ENCODE data around the gene ARMH3.
"Not testable (repeated sequence)": the region's sequence is repeated elsewhere in the genome, so short reads cannot be mapped to it uniquely, and the experiment has no call there.

Gene ARMH3

DNA sequence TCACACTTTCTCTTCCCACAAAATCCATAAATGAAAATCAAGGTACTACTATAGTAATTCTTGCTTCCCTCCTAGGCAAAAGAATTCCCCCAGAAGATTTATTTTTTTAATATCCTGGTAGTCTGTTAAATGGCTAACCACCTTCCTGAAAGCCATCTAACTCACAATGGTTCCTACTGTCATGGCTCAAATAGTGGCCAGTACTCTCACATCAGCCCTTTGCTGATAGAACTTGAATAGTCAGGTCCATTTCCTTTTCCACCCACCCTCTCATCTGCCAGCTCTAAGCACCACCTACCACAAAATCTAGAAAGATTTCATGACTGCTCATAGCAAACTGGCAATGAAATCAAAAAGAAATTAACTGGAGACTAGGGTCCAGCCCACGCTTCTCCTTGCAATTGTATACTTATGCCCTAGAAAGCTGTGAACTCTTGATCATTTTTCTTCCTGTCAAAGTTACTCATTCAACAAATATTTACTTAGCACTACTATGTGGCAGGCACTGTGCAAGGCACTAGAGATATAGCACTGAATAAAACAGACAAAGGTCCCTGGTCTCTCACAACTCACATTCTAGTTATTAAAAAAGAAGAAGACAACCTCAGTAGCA lies 60.4 kb downstream of the ARMH3 start:
- in situ Hi-C loops (cut with HindIII; ENCODE audit: low sequenced_read_pairs) = loop anchor here (5.0 to 10.0 kb wide), 2 partner anchors 87 to 111 kb away; no protein-coding TSS in a partner anchor

DNA sequence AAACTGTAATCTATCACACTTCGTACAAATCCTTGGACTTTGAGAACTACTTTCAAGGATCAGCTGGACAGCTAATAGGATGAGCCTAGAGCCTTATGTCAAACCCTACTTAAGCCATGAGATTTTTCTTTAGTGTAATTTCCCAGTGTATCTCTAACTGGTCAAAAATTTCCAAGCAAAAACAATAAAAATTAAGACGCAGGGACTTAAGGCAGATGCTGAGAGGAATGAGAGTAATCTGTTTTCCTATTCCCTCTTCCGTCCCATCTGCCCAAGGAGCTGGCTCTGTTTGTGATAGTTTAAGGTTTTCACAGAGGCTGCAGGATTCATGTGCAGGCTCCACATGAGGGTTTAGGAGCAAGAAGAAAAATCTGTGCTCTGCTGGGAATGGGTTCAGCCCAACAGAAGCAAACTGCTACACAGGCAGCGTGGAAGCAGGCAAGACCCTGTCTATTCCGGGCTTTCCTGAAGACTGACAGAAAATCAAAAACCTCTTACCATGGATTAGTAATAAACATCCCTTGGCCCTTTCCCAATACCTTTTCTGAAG lies 62.2 kb downstream of the ARMH3 start:
- in situ Hi-C loops (cut with HindIII; ENCODE audit: low sequenced_read_pairs) = loop anchor here (10.0 kb wide), 1 partner anchor 109 kb away; no protein-coding TSS in a partner anchor

DNA sequence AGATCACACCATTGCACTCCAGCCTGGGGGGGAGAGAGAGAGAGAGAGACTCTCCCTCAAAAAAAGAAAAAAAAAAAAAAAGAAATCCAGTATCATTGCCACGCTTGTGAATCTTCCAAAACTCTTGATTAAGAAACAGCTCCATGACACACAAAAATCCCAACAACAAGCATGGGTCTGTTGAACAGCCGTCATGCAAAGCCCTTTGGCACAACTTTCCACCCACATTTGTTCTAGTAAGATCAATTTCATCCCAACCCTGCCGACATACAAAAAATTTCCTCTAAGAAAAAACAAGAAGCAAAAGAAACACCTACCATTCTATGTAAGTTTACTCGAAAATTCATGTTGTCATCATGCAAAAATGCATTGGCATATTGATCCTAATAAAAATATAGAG lies 62.8 kb downstream of the ARMH3 start:
- in situ Hi-C loops (cut with HindIII; ENCODE audit: low sequenced_read_pairs) = loop anchor here (10.0 kb wide), 1 partner anchor 108 kb away; no protein-coding TSS in a partner anchor

DNA sequence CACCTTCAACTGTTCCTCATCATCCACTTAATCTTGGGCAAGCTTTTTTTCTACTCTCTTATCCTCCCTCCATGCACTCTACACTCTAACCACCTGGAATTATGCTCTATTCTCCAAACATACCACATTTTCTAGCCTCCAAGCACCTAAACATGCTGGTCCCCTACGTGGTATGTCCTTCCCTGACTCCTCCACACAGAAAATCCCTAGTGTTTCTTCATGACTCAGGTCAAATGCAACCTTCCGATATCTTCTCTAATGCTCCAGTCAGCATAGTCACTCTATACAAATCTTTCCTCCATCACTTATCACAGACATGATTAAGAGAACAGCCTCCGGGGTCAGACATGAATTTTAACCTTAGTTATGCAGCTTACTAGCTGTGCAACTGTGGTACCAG lies 68.8 kb downstream of the ARMH3 start:
- in situ Hi-C loops (cut with HindIII; ENCODE audit: low sequenced_read_pairs) = no loop called here

DNA sequence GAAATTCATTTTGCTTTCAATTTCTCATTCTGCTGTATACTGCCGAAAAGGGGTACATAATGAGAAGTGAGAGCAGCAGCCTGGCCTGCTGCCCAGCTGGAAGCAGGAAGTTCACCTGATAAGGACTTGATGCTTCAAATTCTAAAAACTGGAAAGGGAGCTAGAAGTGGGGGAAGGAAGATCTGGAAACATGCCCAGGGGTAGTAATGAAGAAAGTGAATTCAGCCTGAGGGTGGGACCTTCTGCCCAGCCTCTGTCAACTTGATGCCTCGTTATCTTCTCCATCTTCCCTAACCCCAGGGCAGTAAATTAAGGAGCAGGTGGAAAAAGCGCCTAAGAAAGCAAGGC lies 69.4 kb downstream of the ARMH3 start:
- in situ Hi-C loops (cut with HindIII; ENCODE audit: low sequenced_read_pairs) = no loop called here

DNA sequence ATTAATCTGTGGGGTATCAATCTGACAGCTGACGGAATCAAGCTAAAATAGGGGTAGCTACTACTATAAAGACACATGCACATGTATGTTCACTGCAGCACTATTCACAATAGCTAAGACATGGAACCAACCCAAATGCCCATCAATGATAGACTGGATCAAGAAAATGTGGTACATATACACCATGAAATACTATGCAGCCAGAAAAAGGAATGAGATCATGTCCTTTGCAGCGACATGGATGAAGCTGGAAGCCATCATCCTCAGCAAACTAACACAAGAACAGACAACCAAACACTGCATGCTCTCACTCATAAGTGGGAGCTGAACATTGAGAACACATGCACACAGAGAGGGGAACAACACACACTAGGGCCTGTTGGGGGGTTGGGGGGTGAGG lies 75.3 kb downstream of the ARMH3 start:
- in situ Hi-C loops (cut with HindIII; ENCODE audit: low sequenced_read_pairs) = not testable (repeated sequence)

DNA sequence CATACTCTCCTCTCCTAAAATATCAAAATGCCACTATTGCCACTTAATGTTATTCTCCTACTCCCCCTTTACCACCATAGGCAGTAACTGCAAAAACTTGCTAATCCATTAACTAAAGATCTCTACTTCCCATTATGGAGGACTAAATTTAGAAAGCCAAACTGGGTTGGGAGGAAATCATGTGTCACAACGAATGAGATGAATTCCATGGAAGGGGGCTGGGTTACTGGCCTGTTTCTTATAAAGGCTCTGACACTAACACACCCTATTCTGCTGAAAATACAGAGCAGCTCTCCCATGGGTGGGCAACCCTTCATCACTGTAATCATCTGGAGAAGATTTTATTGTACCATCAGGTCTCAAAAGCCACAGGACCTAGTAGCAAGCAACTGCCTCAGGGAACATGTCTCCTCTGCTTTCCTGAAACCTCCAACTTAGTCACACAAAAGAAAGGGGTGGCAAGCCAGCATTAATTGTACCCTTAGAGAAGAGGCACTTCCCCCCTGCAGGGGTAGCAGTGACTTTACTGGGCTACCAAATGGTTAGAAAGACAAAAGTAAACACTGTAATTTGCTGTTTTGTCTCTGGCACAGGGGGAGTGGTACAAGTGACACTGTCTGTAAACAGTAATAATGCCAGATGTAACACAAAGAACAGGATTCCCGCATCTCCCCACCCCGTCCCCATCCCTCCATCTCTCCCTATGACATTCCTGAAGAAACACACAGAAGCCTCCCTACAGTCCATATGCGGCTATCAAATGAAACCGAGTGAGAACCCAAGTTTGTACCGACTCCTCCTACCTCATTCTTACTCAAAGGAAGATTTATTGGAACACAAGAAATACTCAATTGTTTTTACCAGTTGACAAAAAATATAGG lies 81.6 kb downstream of the ARMH3 start:
- in situ Hi-C loops (cut with HindIII; ENCODE audit: low sequenced_read_pairs) = no loop called here

DNA sequence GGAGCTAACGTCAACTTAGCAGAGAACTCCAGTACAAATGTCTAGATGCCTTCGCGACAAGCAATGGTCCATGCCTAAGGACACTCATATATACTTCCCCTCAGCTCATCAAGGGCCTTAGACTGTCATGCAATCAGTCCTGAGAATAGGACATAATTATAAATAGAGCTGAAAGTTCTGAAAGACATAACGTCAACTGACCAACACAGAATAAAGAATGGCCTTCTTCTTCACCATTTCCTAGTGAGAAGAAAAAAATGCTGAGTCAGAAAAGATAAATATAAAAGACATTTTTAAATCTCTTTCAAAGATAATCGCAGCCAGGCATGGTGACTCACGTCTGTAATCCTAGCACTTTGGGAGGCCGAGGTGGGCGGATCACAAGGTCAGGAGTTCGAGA lies 83.2 kb downstream of the ARMH3 start:
- in situ Hi-C loops (cut with HindIII; ENCODE audit: low sequenced_read_pairs) = no loop called here

DNA sequence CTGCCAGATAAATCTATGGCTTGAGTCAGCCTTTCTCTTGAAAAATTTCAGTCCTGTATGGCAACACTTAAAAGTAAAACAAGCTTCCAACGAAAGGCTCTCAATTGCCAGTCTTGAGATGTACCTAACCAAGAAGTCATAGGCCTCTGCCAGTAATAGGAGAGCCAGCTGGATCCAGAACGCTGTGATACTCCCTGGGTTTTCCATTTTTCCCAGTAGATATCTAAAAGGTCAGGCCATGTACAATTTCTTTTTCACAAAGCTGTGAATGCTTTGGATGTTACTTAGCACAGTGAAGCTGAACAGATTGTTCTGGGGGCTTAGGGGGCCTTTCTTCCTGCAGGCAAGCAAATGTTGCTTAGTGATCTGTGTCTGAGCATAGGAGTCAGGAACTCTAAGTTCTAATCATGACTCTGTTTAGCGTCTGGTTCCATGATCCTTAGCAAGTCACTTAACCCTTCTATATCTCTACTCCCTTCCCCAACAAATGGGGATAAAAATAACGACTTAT lies 86.5 kb downstream of the ARMH3 start:
- in situ Hi-C loops (cut with HindIII; ENCODE audit: low sequenced_read_pairs) = loop anchor here (5.0 kb wide), 1 partner anchor 52 kb away; no protein-coding TSS in a partner anchor

DNA sequence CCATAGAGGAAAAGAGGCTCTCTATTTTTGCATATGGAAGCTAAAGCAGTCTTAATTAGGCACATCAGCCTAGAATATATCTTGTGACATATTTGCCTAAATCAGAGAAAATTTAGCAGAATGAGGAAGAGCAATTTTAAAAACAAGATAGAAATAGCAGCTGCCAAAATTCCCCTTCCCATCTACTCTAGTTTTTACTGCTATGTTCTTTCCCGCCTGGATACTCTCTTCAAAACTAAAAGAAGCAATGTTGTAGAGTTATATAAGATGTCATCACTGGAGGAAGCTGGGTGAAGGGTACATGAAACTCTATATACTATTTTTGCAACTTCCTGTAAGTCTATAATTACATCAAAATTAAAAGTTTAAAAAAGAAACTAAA lies 87.0 kb downstream of the ARMH3 start:
- in situ Hi-C loops (cut with HindIII; ENCODE audit: low sequenced_read_pairs) = loop anchor here (5.0 kb wide), 1 partner anchor 52 kb away; no protein-coding TSS in a partner anchor

DNA sequence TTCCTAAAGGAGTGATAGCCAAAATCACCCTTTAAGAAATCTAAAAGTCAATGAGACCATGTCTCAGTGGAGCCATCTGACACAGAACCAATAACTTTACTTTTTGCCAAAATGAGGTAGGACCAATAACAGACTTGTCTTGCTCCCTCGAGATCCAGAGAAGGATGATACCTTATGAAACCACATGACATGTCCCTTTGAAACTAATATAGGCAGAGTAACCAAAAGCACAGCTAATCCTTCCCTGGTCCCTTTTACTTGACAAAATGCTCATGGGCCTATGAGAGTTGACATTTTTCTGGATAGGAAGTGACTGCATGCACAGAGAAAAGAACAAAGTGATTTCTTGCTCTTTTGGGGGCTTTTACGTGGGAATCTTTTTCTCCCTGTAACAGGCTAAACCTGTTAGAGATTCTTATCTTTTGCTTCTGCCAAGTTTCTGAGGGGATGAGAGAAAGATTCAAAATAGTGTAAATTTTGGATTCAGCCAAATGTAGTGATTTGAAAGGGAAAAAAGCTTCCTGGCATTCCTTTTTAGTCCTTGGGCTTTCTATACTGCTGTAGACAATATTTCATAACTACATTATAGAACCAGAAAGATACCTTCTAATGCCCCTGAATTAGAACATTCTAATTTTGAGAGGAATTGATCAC lies 87.6 kb downstream of the ARMH3 start:
- in situ Hi-C loops (cut with HindIII; ENCODE audit: low sequenced_read_pairs) = loop anchor here (5.0 kb wide), 1 partner anchor 51 kb away; no protein-coding TSS in a partner anchor

DNA sequence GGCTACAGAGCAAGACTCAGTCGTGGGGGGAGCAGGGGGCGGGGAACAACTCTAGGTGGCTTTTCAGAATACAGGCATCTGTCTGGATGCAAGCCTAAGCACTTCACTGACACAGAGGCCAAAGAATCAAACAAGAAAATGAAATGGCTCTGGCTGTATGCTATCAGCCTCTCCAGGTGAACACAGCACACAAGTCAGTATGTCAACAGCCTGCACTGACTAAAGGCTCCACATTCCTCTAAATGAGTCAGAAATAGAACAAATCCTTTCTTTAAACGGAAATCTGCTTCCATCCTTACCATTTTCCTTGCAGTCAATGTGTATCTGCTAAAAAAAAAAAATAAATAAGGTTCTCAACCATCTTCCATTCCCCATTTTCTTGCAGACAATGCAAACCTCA lies 88.3 kb downstream of the ARMH3 start:
- in situ Hi-C loops (cut with HindIII; ENCODE audit: low sequenced_read_pairs) = loop anchor here (5.0 kb wide), 1 partner anchor 50 kb away; no protein-coding TSS in a partner anchor

DNA sequence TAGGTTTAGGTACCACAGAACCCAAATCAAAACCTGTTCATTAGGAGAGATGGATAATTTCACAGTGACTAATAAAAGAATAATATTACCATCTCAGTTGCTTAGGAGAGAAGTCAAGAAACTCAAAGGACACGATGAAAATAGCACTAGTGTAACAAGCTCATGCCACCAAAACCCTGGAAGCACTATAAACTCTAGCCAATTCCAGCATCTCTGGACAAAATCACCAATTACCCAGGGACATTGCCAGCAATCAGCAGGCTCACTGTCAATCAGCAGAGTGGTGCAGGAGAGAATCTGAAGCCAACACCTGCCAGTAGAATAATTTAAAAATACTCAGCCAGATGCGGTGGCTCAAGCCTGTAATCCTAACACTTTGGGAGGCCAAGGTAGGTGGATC lies 88.9 kb downstream of the ARMH3 start:
- in situ Hi-C loops (cut with HindIII; ENCODE audit: low sequenced_read_pairs) = loop anchor here (5.0 kb wide), 1 partner anchor 50 kb away; no protein-coding TSS in a partner anchor

DNA sequence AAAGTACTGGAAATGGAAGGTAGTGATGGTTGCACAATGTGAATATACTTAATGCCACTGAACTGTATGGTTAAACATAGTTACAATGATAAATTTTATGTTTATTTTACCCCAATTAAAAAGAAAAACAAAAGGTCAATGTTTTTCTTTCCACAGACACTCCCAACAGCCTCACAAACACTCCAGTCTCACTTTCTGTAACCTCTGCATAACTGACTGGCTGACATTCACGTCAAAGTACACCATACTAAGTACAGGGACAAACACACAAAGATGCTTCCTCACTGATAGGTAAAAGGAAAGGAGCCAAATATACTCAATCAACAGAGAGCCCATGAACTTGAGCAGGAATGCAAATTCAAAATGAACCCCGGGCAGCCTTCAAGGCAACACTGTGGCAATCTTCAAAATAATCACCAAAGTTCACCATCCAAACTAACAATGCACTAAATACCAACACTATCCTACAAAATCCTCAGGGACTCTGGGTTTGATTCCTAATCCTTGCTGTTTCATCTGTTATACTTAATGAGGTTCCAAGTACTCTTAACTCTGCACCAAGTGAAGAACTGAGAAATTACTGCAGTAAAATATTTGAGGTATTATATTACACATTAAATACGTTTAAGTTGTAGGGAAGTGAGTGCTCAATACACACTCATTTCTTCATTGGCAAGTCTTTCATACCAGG lies 90.8 kb downstream of the ARMH3 start:
- in situ Hi-C loops (cut with HindIII; ENCODE audit: low sequenced_read_pairs) = loop anchor here (5.0 kb wide), 1 partner anchor 48 kb away; no protein-coding TSS in a partner anchor

DNA sequence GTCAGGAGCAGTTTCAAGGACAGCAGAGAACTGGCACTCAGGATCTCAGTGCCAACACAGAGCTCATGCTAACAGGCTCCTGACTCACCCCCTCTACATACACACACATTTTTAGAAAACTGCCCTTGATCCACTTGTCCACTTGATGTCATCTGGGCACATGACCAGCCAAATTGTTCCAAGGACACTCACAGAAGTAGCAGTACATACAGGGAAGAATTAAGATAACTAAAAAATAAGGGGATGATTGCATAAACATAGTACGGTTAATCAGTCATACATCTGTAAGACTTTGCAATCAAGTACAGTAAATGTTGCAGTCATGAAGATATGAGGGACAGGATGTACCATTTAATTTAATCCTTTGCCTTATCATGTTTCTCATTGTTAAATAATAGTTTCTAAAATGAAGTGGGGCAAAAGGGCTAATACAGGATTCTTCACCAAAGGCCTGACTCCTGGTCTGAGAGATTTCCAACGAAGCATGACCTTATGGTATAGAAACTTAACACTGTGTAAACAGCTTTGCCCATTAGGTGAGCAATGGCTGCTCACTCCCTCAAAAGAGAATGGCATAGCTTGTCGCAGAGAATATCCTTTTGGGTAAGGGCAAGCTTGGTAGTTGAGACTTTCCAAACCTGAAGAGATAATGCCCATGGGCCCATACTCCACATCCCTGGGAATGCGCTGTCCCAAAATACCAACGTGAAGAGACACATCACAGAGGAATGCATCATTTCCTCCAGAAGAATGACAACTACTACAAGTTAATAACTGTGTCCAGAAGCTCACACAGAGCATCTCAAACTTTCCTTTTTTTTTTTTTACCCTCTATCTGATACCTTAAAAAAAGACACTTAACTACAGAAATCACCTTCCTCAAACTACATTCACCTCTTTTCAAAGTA lies 94.1 kb downstream of the ARMH3 start:
- in situ Hi-C loops (cut with HindIII; ENCODE audit: low sequenced_read_pairs) = no loop called here

DNA sequence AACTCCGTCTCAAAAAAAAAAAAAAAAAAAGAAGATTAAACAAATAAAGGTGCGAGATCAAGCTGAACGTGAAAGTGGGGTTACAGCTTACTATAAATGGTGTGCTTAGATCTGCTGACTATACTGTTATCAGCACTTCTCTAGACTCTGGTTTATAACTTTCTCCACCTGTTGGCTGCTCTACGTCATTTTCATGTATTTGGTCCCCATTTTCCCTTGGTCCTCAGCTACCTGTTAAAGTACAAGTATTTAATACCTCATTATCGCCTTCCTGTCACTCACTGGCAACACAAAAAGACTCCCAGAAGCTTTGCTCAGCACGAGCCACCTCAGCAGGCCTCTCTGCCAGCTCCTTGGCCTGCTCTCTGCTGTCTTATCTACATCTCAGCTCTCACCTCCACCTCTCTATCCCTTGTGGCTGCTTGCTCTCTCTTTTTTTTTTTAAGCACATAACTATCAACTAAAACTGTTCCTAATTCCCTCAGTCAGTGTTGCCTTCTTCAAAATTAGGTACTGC lies 95.0 kb downstream of the ARMH3 start:
- in situ Hi-C loops (cut with HindIII; ENCODE audit: low sequenced_read_pairs) = no loop called here

DNA sequence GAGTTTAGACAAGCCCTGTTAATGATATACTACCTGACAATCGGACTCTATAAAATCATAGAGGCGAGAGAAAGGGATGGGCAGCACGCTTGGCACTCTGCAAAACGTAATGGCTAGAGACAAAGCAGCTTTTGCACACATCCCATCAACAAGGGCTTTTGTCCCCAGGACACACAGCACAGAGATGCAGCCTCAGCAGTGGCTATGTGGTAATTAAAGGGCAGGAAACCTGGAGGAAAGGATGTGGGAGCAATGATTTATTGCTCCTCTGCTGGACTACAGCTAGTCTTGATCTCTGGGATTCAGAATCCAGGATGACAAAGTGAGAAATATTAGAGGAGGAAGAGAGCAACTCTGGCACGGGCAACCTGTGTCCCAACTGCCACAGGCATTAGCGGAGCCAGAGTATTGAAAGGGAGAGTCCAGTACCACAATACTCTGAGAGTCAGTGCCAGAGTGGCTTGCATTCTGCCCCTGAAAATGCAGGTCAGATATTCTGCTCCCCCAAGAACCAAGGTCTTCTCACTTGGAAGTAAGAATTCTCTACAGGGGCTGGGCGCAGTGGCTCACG lies 96.5 kb downstream of the ARMH3 start:
- in situ Hi-C loops (cut with HindIII; ENCODE audit: low sequenced_read_pairs) = no loop called here

DNA sequence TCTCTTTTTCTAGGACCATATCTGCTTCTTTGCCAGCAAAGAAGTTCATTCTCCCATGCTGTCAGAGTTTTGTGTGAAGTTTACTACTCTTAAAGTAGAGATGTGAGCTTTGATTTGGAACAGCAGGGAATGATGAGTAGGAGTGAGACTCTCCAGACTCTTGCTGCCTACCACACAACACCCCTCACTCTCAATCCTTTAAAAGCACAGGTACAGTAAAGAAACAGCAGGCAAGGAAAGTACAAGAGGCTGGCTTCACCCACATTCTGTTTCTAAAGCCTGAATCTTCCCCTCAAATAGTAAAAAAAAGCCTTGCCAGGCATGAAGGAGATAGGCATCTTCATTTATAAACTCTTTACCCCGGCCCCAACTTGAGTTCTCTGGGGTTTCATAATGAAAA lies 97.3 kb downstream of the ARMH3 start:
- in situ Hi-C loops (cut with HindIII; ENCODE audit: low sequenced_read_pairs) = no loop called here

DNA sequence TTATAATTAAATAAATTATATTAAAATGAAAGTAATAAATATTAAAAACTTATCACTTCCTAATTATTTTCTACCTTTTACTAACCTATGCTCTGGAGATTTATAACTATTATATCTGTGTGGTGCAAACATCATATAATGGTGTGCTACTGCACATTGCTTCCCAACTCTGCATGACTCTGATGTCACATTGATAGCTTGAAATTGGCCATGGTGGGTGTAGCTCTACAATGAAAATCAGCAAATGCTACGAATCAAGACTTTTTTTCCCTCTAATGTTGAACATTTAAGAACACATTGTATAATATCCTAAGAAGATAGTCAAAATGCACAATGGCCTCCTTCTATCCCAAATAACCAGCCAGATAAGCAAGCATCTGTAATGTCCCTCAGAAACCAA lies 99.1 kb downstream of the ARMH3 start:
- in situ Hi-C loops (cut with HindIII; ENCODE audit: low sequenced_read_pairs) = no loop called here
